OCI-M1 (cell line): ENCODE results near the gene SHCBP1L.

Experiments
- DNase-seq: peaks from one replicate; lab custom pipeline; 2025; lab: John Stamatoyannopoulos, UW

Gene SHCBP1L

GRCh38 chr1:182889997-182890396 lies 63.0 kb downstream of the SHCBP1L start:
- peak; percentile 52 for DNase-seq

GRCh38 chr1:182888736-182889531 lies 64.0 kb downstream of the SHCBP1L start:
- no peak for DNase-seq

GRCh38 chr1:182886985-182887384 lies 66.0 kb downstream of the SHCBP1L start:
- DNase-seq: no peak

GRCh38 chr1:182885591-182885990 lies 67.4 kb downstream of the SHCBP1L start:
- no peak for DNase-seq

GRCh38 chr1:182884872-182885271 lies 68.1 kb downstream of the SHCBP1L start:
- no peak for DNase-seq

- DNase-seq: no peak
Measured at GRCh38 chr1:182877842-182878241, 75.1 kb downstream of the SHCBP1L start.

- no peak for DNase-seq
Measured at GRCh38 chr1:182877331-182877730, 75.6 kb downstream of the SHCBP1L start.

- DNase-seq: no peak
Measured at GRCh38 chr1:182875889-182876288, 77.1 kb downstream of the SHCBP1L start.

- DNase-seq: no peak
Measured at GRCh38 chr1:182872881-182873280, 80.1 kb downstream of the SHCBP1L start.

GRCh38 chr1:182869241-182869666 lies 83.7 kb downstream of the SHCBP1L start:
- DNase-seq: no peak

GRCh38 chr1:182867861-182868260 lies 85.1 kb downstream of the SHCBP1L start:
- no peak for DNase-seq

GRCh38 chr1:182863940-182864339 lies 89.0 kb downstream of the SHCBP1L start:
- no peak for DNase-seq

GRCh38 chr1:182862827-182863226 lies 90.1 kb downstream of the SHCBP1L start:
- no peak for DNase-seq

GRCh38 chr1:182861994-182862393 lies 91.0 kb downstream of the SHCBP1L start:
- peak; percentile 33 for DNase-seq

GRCh38 chr1:182860658-182861057 lies 92.3 kb downstream of the SHCBP1L start:
- no peak for DNase-seq

GRCh38 chr1:182857212-182857611 lies 95.8 kb downstream of the SHCBP1L start:
- no peak for DNase-seq

GRCh38 chr1:182855911-182856310 lies 97.1 kb downstream of the SHCBP1L start:
- no peak for DNase-seq

GRCh38 chr1:182851825-182852224 lies 101.1 kb downstream of the SHCBP1L start:
- no peak for DNase-seq

- DNase-seq: no peak
Measured at GRCh38 chr1:182850319-182850718, 102.6 kb downstream of the SHCBP1L start.
